Measurements from ENCODE around the gene TFR2. TPM values are rescaled to one million over a fixed set of nuclear protein-coding genes. Genes with fewer than 3 reads are reported as not detected.
A peak's percentile ranks its signal among the peaks of the same experiment; 100 is the strongest.

TFR2 gene
- total and polyA plus RNA-seq, 2 of the 4 experiments (the other 2 are of a cell fraction): 0.18 to 0.50 TPM

GRCh38 chr7:100675105-100675451 lies 33.7 kb upstream of the TFR2 start:
- Histone ChIP-seq H3K4me3 (ENCODE audit: insufficient read depth, low read depth, low read length) (peak overlapping the region; percentile 85), H4K20me1 (ENCODE audit: insufficient read depth, low read length) (peaks cover 42% of the 10 kb centered on the region), H3K36me3 (ENCODE audit: control insufficient read depth, insufficient read depth, low read length) (peaks cover 33% of the 10 kb centered on the region), H3K79me1 (ENCODE audit: low read depth in 1 of 2, low read length in 2 of 2) (peaks cover 13 to 38% of the 10 kb centered on the region in 2 experiments), H3K56ac (ENCODE audit: extremely low read depth, insufficient read depth, low read length) (no peak overlapping the region), H2BK20ac (ENCODE audit: low read depth, low read length) (no peak overlapping the region), H3K4me1 (ENCODE audit: control insufficient read depth, insufficient read depth, low read length) (peaks cover 4% of the 10 kb centered on the region; the same call in 1 of the 2 replicates), H3K9ac (ENCODE audit: low read depth, low read length) (peak overlapping the region; percentile 90), H3K9me1 (ENCODE audit: insufficient read depth, low read length) (no peaks in the 10 kb centered on the region), H3K9me3 (ENCODE audit: control insufficient read depth, insufficient read depth, low read length) (no peaks in the 10 kb centered on the region), H3K23ac (ENCODE audit: low read depth, low read length) (no peak overlapping the region), H3K18ac (ENCODE audit: low read depth, low read length) (no peak overlapping the region), H3K4me2 (ENCODE audit: low read depth, low read length) (peak overlapping the region; percentile 98; the same call in 1 of the 2 replicates), H3K27me3 (ENCODE audit: control insufficient read depth, insufficient read depth, low read length) (no peaks in the 10 kb centered on the region), H2BK5ac (ENCODE audit: low read depth, low read length, poor library complexity, severe bottlenecking) (peak overlapping the region; percentile 90), H4K5ac (ENCODE audit: low read depth, low read length) (no peak overlapping the region), H2AK9ac (replicated peaks; ENCODE audit: low read depth, low read length, poor library complexity) (peak overlapping the region; percentile 97), H4K8ac (ENCODE audit: low read depth in 2 of 2, low read length in 2 of 2) (no peak overlapping the region), H4K91ac (ENCODE audit: insufficient read depth, low read depth, low read length) (no peak overlapping the region), H2BK15ac (ENCODE audit: low read depth, low read length) (no peak overlapping the region), H2AFZ (replicated peaks; ENCODE audit: low read length, poor library complexity) (no peak overlapping the region), H3K27ac (ENCODE audit: insufficient read depth, low read length) (peak overlapping the region; percentile 97), H3K4ac (ENCODE audit: low read depth, low read length) (no peak overlapping the region), H3K14ac (replicated peaks; ENCODE audit: low read depth, low read length) (no peak overlapping the region), H2BK120ac (ENCODE audit: low read depth, low read length) (no peak overlapping the region), H2AK5ac (ENCODE audit: low read depth, low read length) (peak overlapping the region; percentile 58)
- ATAC-seq (ENCODE audit: low read depth): peak; percentile 0; the same call in 1 of the 2 replicates
- TF ChIP-seq SMC3 (IDR thresholded peaks at IDR 0.05; ENCODE audit: low read depth, low read length) (no peak), USF2 (IDR thresholded peaks at IDR 0.05; ENCODE audit: low read depth, low read length) (no peak), NFE2L2 (IDR thresholded peaks at IDR 0.05; ENCODE audit: low read depth, low read length) (no peak), MXI1 (IDR thresholded peaks at IDR 0.05; ENCODE audit: borderline replicate concordance, low read depth, low read length) (no peak), CEBPB (IDR thresholded peaks at IDR 0.05; ENCODE audit: low read depth, low read length) (no peak), RCOR1 (IDR thresholded peaks at IDR 0.05; ENCODE audit: insufficient replicate concordance, low read length) (no peak), MAZ (IDR thresholded peaks at IDR 0.05; ENCODE audit: borderline replicate concordance, low read depth, low read length) (no peak), CTCF (conservative IDR thresholded peaks at IDR 0.05; ENCODE audit: low read depth, low read length) (no peak), BHLHE40 (IDR thresholded peaks at IDR 0.05; ENCODE audit: low read depth, low read length) (no peak), ELK1 (IDR thresholded peaks at IDR 0.05; ENCODE audit: borderline replicate concordance, low read depth, low read length) (no peak), RAD21 (IDR thresholded peaks at IDR 0.05; ENCODE audit: low read length) (no peak)
- no TSS peak for BruUV-seq (replicated peaks)
- 0% methylated on average over 29 of the region's 46 CpGs; no CpG with 5 or more reads in 1 of the 2 experiments for WGBS, 2 experiments (ENCODE audit: extremely low coverage in 2 of 2, insufficient read length in 1 of 2)
- ChIA-PET POLR2A (ENCODE audit: unreplicated experiment) (interaction anchor here (0.7 kb wide), 1 partner anchor 31 kb away, joined by 3 read pairs; no protein-coding TSS in a partner anchor), CTCF (no interaction called here)
- dilution Hi-C loops (cut with HindIII; ENCODE audit: low sequenced_read_pairs, unreplicated experiment): no loop called here
- in situ Hi-C loops (cut with MboI; ENCODE audit: low sequenced_read_pairs): loop anchor here (10.0 kb wide), 1 partner anchor 200 kb away; the partner anchor contains the start of gene TSC22D4
- no peak for DNase-seq
- intact Hi-C loops (cut with micrococcal nuclease): no loop called here

Data from IMR-90 (cell line).